Duodenal mucosa (tissue), 2 donors: ENCODE data around the gene ZBTB8A.
"Not testable (repeated sequence)": the region's sequence is repeated elsewhere in the genome, so short reads cannot be mapped to it uniquely, and the experiment has no call there.

Experiments used
- H3K27ac ChIP-seq: one replicate; pipeline ENCODE4 v1.7.0; 2013; ENCODE audit warnings: low read depth, low read length
- H3K27me3 ChIP-seq, 2 donors: one replicate each; pipeline ENCODE4 v1.7.0; 2013; ENCODE audit warnings: low read length in 2 of 2, control low read depth in 1 of 2; ENCODE audit not compliant: insufficient read depth in 2 of 2, control insufficient read depth in 1 of 2
- H3K36me3 ChIP-seq, 2 donors: one replicate each; pipeline ENCODE4 v1.7.0; 2013; ENCODE audit warnings: low read length in 2 of 2, control low read depth in 1 of 2; ENCODE audit not compliant: insufficient read depth in 2 of 2, control insufficient read depth in 1 of 2
- H3K4me1 ChIP-seq, 2 donors: one replicate each; pipeline ENCODE4 v1.7.0; 2013; ENCODE audit warnings: low read length in 2 of 2, control low read depth in 1 of 2; ENCODE audit not compliant: insufficient read depth in 2 of 2, control insufficient read depth in 1 of 2
- H3K4me3 ChIP-seq, 2 donors: one replicate each; pipeline ENCODE4 v1.7.0; 2013; ENCODE audit warnings: low read length in 2 of 2, low read depth in 1 of 2
- H3K9ac ChIP-seq, 2 donors: one replicate each; pipeline ENCODE4 v1.7.0; 2013; ENCODE audit warnings: low read length in 2 of 2, low read depth in 1 of 2
- H3K9me3 ChIP-seq, 2 donors: one replicate each; pipeline ENCODE4 v1.7.0; 2013; ENCODE audit warnings: low read length in 2 of 2, control low read depth in 1 of 2; ENCODE audit not compliant: control insufficient read depth in 1 of 2

Gene ZBTB8A

DNA sequence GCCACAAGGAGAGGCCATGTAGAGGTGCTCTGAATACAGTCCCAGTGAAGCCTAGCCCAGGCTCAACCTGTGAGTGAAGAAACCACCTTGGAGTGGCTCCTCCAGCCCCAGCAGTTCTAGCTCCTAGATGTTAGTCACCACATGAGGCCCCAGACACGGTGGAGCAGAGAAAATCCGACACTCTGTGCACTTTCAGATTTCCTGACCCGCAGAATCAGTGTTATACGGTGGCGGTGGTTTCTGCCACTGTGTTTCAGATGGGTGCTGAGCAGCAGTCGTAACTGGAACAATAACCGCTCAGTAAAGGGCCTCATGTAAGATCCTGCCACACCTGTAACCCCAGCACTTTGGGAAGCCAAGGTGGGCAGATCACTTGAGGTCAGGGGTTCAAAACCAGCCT, 36.1 kb upstream of the ZBTB8A start:
- Histone ChIP-seq H3K36me3 (no peaks in the 10 kb centered on the region), H3K27me3 (no peaks in the 10 kb centered on the region), H3K4me3 (no peak overlapping the region), H3K9ac (no peak overlapping the region), H3K9me3 (no peaks in the 10 kb centered on the region), H3K4me1 (peaks cover 0 to 3% of the 10 kb centered on the region in 2 donors), H3K27ac (no peak overlapping the region)

DNA sequence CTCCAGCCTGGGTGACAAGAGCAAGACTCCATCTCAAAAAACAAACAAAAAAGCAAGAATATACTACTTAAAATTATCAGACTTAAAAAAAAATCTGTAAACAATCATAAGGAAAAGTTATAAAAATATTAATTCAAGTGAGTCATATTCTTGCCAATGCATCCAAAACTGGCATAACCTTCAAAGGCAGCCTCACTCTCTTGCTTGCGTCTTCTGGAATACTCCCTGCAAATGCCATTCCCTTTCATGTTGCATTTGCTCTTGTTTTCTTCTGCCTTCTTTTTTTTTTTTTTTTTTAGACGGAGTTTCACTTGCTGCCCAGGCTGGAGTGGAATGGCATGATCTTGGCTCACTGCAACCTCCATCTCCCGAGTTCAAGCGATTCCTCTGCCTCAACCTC, 32.2 kb upstream of the ZBTB8A start:
- Histone ChIP-seq H3K4me3 (no peak overlapping the region), H3K27me3 (peaks cover 0 to 3% of the 10 kb centered on the region in 2 donors), H3K9ac (no peak overlapping the region), H3K27ac (no peak overlapping the region), H3K36me3 (no peaks in the 10 kb centered on the region), H3K4me1 (no peaks in the 10 kb centered on the region), H3K9me3 (no peaks in the 10 kb centered on the region)

DNA sequence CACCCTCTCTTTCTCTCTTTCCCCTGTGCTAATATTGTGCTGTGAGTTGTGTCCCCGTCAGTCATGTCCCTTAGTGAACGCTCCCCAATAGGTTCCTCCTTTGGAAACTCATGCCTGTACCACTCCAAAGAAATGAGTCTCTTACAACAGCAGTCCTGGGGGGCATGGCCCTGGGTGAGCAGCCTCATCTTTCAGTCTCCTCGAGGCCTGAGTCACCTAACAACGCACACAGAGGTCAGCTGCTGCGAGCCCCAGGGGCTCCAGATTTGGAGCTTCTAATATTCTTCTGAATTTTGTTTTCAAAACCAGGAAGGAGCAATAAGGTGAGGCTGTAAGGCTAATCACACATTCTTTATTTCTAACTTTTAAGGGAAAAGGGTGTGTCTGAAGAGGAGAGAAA, 30.5 kb upstream of the ZBTB8A start:
- Histone ChIP-seq H3K4me1 (no peaks in the 10 kb centered on the region), H3K4me3 (no peak overlapping the region), H3K9me3 (no peaks in the 10 kb centered on the region), H3K36me3 (no peaks in the 10 kb centered on the region), H3K27ac (no peak overlapping the region), H3K27me3 (peaks cover 0 to 3% of the 10 kb centered on the region in 2 donors), H3K9ac (no peak overlapping the region)

DNA sequence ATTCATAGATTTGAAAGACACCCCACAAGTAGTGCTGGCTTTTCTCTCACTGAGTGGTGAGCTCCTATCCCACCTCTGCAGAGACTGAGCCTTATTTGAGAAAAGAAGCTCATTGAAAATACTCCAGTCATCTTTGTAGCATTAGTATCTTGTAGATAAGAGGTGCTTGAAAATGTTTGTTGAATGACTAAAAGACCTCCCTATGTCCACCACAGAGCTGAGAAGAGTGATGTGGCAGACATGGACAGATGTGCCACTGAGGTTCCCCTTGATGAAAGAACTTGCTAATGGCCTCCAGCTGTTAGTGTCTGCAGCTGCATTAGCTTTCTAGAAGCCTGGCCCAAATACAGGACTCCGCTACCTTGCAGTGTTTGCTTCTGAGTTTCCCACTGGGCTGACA, 29.3 kb upstream of the ZBTB8A start:
- no peaks in the 10 kb centered on the region for H3K36me3 ChIP-seq
- no peaks in the 10 kb centered on the region for H3K9me3 ChIP-seq
- no peaks in the 10 kb centered on the region for H3K4me1 ChIP-seq
- H3K27ac ChIP-seq, result no peak overlapping the region
- no peak overlapping the region for H3K4me3 ChIP-seq
- H3K27me3 ChIP-seq, result peaks cover 0 to 3% of the 10 kb centered on the region in 2 donors
- no peak overlapping the region for H3K9ac ChIP-seq

DNA sequence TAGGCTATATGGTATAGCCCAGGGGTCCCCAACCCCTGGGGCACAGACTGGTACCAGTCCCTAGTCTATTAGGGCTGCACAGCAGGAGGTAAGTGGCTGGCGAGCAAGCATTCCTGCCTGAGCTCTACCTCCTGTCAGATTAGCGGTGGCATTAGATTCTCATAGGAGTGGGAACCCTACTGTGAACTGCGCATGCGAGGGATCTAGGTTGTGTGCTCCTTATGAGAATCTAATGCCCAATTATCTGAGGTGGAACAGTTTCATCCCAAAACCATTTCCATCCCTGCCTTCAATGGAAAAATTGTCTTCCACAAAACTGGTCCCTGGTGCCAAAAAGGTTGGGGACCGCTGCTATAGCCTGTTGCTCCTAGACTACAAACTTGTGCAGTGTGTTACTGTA, 22.8 kb upstream of the ZBTB8A start:
- no peak overlapping the region for H3K9ac ChIP-seq
- H3K9me3 ChIP-seq, result no peaks in the 10 kb centered on the region
- no peaks in the 10 kb centered on the region for H3K36me3 ChIP-seq
- H3K4me3 ChIP-seq, result no peak overlapping the region
- H3K27me3 ChIP-seq, result no peaks in the 10 kb centered on the region
- no peaks in the 10 kb centered on the region for H3K4me1 ChIP-seq
- H3K27ac ChIP-seq, result no peak overlapping the region

GRCh38 chr1:32518976-32519375, 20.3 kb upstream of the ZBTB8A start:
- H3K36me3 ChIP-seq, result no peaks in the 10 kb centered on the region
- H3K9me3 ChIP-seq, result no peaks in the 10 kb centered on the region
- H3K27me3 ChIP-seq, result no peaks in the 10 kb centered on the region
- H3K27ac ChIP-seq, result no peak overlapping the region
- no peaks in the 10 kb centered on the region for H3K4me1 ChIP-seq
- H3K9ac ChIP-seq, result no peak overlapping the region
- no peak overlapping the region for H3K4me3 ChIP-seq

GRCh38 chr1:32521165-32521564, 18.1 kb upstream of the ZBTB8A start:
- Histone ChIP-seq H3K9ac (no peak overlapping the region), H3K4me1 (peaks cover 0 to 4% of the 10 kb centered on the region in 2 donors), H3K4me3 (no peak overlapping the region), H3K27me3 (no peaks in the 10 kb centered on the region), H3K27ac (no peak overlapping the region), H3K36me3 (no peaks in the 10 kb centered on the region), H3K9me3 (no peaks in the 10 kb centered on the region)

DNA sequence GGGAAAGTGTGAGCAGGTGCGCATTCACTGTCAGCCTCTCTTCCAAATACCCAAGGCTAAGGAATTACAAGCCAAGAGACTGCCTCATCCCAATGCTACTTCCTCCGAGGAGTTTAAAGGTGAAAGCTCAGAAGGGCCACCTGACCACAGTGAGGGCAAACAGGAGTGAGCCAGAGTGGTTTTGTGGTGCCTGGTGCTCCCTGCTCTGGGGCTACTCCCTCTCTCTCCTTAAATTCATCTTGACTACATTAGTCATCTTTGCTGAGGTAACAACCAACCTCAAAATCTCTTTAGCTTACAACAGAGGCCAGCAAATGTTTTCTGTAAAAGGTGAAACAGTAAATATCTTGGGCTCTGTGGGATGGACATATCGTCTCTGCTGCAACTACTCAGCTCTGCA, 14.2 kb upstream of the ZBTB8A start:
- H3K9ac ChIP-seq, result no peak overlapping the region
- peaks cover 0 to 4% of the 10 kb centered on the region in 2 donors for H3K4me1 ChIP-seq
- no peak overlapping the region for H3K4me3 ChIP-seq
- H3K27ac ChIP-seq, result no peak overlapping the region
- no peaks in the 10 kb centered on the region for H3K36me3 ChIP-seq
- no peaks in the 10 kb centered on the region for H3K9me3 ChIP-seq
- H3K27me3 ChIP-seq, result no peaks in the 10 kb centered on the region

DNA sequence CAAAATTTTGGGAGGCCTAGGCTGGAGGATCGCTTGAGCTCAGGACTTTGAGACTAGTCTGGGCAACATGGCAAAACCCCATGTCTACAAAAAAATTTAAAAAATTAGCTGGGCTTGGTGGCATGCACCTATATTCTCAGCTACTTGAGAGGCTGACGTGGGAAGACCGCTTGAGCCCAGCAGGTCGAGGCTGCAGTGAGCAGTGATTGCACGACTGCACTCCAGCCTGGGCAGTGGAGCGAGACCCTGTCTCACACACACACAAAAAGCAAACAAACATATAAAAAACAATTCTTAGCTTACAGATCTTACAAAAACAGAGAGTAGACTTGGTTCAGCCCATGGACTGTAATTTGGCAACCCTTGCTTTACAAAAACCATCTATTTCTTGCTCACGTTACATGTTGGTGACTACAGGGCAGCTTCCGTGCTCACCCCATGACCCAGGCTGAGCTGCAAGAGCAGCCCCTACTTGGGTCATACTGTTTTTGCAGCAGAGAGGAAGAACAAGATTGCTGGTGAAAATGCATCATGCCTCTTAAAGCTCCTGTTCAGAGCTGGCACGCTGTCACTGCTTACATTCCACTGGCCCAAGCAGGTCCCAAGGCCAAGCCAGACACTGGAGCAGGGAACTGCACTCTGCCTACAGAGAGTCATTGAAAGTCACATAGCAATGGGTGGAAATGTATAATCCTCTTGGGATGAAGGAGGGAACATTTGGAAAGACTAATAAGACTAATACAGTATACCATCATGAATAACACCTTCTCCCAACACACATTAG, 13.4 kb upstream of the ZBTB8A start:
- H3K36me3 ChIP-seq, result no peaks in the 10 kb centered on the region

DNA sequence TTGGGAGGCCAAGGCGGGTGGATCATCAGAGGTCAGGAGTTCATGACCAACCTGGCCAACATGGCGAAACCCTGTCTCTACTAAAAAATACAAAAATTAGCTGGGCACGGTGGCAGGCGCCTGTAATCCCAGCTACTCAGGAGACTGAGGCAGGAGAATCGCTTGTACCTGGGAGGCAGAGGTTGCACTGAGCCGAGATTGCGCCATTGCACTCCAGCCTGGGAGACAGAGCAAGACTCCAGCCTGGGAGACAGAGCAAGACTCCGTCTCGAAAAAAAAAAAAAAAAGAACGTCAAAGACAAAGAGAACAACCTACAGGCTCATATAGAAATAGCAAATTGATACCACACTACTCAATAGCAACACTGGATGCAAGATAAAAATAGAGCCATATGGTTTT, 10.7 kb upstream of the ZBTB8A start:
- H3K4me1 ChIP-seq, H3K27me3 ChIP-seq: not testable (repeated sequence)

More for the DNA sequence above, 13.4 kb upstream of the ZBTB8A start:
- peaks cover 0 to 4% of the 10 kb centered on the region in 2 donors for H3K4me1 ChIP-seq
- H3K27ac ChIP-seq, result no peak overlapping the region
- no peaks in the 10 kb centered on the region for H3K9me3 ChIP-seq
- H3K27me3 ChIP-seq, result no peaks in the 10 kb centered on the region
- no peak overlapping the region for H3K9ac ChIP-seq
- no peak overlapping the region for H3K4me3 ChIP-seq

More for the DNA sequence above, 10.7 kb upstream of the ZBTB8A start:
- H3K4me3 ChIP-seq, H3K9me3 ChIP-seq, H3K9ac ChIP-seq, H3K36me3 ChIP-seq, H3K27ac ChIP-seq: not testable (repeated sequence)
